Pancreas (tissue), 10 donors: ENCODE results near the gene MOBP. TPM values are rescaled to one million over a fixed set of nuclear protein-coding genes. Genes with fewer than 3 reads are reported as not detected.

Source experiments
- ATAC-seq, 4 donors: fragments of 200-7000 bp; cut with Tn5 transposase; one replicate each; pipeline versions ENCODE4 v1.8.0 to v1.9.1; 2020; ENCODE audit warnings: mild to moderate bottlenecking in 4 of 4, moderate library complexity in 4 of 4
- DNase-seq, 6 donors: peaks; one replicate each; pipeline ENCODE4 v3.0.0-alpha.2; 2020
- FAIRE-seq: peaks from 2 replicates; lab custom pipeline; 2012; peaks lifted over from hg19 to GRCh38; lab: Jason Lieb, UNC
- H3K27ac ChIP-seq, 4 donors: fragments of 200-600 bp; sonication (generic); 1 replicate in 3 of 4; 2 replicates in 1 of 4; pipeline versions ENCODE4 v1.5.0 to v1.8.0; 2020
- H3K27me3 ChIP-seq, 4 donors: fragments of 200-600 bp; one replicate each; pipeline ENCODE4 v1.8.0; 2021
- H3K36me3 ChIP-seq, 3 donors: fragments of 200-600 bp; sonication (generic) in 1 of 3; one replicate each; pipeline versions ENCODE4 v1.5.0 to v1.8.0; 2020 to 2021
- H3K4me1 ChIP-seq, 3 donors: fragments of 200-600 bp; one replicate each; pipeline ENCODE4 v1.8.0; 2021
- H3K4me3 ChIP-seq, 4 donors: fragments of 200-600 bp; sonication (generic) in 2 of 4; one replicate each; pipeline versions ENCODE4 v1.5.0 to v1.8.0; 2020 to 2021
- H3K9me3 ChIP-seq, 4 donors: fragments of 200-600 bp; one replicate each; pipeline ENCODE4 v1.8.0; 2021
- WGBS, 2 donors: extraction: QIAGEN DNeasy Blood & Tissue Kit; methylation state at CpG; one replicate each; pipeline ENCODE4 v1.1.7; 2013; 5-methylcytosine and 5-hydroxymethylcytosine counted together
- intact Hi-C, 3 donors: fragments of 100-400 bp; cut with DNase I; formaldehyde crosslinking; loops; one replicate each; pipeline versions ENCODE4 v1.11.1 to v1.14.2; 2022
- polyA plus RNA-seq, 2 donors: library from polyadenylated mRNA; stranded (reverse); fragments of 200-250 nt; gene quantifications; one replicate each; pipeline ENCODE4 v1.2.3, GENCODE V29; 2013
- total RNA-seq, 6 donors: library from RNA; stranded (reverse); fragmentation: NEBNext Ultra II Directional in 4 of 6; extraction: Animal tissue kit (Norgen Biotek cat#: 25700) in 4 of 6; gene quantifications; one replicate each; pipeline versions ENCODE4 v1.2.1 to v1.2.4, GENCODE V29; 2021 to 2023
- TF ChIP-seq, protein P1 (sequence below), 4 donors: fragments of 200-600 bp; sonication (generic) in 3 of 4; IDR thresholded peaks; one replicate each; pipeline versions ENCODE4 v1.5.0 to v1.8.0; 2021; ENCODE audit warnings: antibody characterized with exemption in 4 of 4
- donor health status: healthy with polysubstance abuse.
- donor health status: DM: no; HTN: no; CAD: no; lungs with moderate emphysema.
- donor health status: DM: no; HTN: no; CAD: no.
- donor health status: control.
- donor health status: control.
- donor health status: Bipolar disorder and iron deficiency.
- donor health status: DM: yes; HTN: yes; CAD: no.
- donor health status: DM: no; HTN: no; CAD: no.
- donor health status: DM: no; HTN: no; CAD: no.
- donor health status: DM: yes; HTN: yes; CAD: no.

MOBP gene
- total and polyA plus RNA-seq, 8 donors, result not detected

DNA sequence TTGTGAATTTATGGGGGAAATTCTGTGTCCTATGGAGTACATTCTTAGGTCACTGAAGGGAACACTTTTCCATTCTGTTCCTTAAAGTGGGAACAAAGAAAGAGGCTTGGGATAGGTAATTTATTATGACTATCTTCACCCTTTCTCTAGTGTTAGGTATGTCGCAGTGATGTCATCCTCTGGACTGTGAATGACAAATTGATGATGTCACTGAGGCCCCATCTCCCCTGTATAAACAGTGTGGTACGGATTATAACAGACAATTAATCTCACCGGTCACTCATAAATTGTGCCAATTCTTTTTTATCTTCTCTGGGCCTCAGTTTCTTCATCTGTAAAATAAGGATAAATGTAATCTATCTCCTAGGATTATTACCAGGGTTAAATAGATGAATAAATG lies 23.5 kb downstream of the MOBP start:
- H3K27me3 ChIP-seq, result no peaks in the 10 kb centered on the region
- ATAC-seq (no peak), FAIRE-seq (no peak), DNase-seq (no peak)
- H3K9me3 ChIP-seq, result no peaks in the 10 kb centered on the region
- no peaks in the 10 kb centered on the region for H3K4me1 ChIP-seq
- H3K27ac ChIP-seq, result no peak overlapping the region
- 74% methylated on average over 3 of the region's 3 CpGs for WGBS, 2 donors
- TF ChIP-seq, protein P1, sequence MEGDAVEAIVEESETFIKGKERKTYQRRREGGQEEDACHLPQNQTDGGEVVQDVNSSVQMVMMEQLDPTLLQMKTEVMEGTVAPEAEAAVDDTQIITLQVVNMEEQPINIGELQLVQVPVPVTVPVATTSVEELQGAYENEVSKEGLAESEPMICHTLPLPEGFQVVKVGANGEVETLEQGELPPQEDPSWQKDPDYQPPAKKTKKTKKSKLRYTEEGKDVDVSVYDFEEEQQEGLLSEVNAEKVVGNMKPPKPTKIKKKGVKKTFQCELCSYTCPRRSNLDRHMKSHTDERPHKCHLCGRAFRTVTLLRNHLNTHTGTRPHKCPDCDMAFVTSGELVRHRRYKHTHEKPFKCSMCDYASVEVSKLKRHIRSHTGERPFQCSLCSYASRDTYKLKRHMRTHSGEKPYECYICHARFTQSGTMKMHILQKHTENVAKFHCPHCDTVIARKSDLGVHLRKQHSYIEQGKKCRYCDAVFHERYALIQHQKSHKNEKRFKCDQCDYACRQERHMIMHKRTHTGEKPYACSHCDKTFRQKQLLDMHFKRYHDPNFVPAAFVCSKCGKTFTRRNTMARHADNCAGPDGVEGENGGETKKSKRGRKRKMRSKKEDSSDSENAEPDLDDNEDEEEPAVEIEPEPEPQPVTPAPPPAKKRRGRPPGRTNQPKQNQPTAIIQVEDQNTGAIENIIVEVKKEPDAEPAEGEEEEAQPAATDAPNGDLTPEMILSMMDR (IDR thresholded peaks at IDR 0.05), result no peak
- no peak overlapping the region for H3K4me3 ChIP-seq
- no peaks in the 10 kb centered on the region for H3K36me3 ChIP-seq
- intact Hi-C loops, result loop anchor here in 1 of 3 donors (10.0 kb wide), 1 partner anchor 46 kb away; no protein-coding TSS in a partner anchor

DNA sequence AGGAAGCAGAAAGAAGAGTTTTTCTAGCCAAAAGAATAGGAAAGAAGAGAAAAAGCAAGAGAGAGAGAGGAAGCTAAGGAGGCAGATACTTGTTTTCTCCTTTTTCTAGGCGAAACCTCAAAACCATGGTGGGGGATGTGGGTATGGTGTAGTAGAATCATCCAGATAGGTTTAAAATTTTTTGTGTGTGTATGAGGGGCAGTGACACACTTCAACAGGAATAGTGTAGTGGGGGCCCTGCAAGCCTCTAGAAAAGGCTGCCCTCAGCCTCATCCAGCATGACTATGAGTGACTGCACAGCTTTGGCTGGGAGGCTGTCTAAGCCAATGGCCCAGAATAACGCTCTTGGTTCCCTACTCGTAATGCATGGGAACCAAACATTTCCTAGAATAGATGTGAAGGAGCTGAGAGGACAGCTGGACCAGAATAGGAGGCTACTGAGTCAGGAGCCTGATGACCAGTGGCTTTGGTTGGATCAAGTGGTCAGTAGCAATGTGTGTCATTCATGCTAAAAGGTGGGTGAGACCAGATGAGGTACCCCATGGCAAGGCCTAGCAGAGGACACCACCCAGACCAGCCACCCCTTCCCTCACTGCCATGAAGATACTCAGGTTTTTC lies 24.4 kb downstream of the MOBP start:
- no peaks in the 10 kb centered on the region for H3K27me3 ChIP-seq
- ATAC-seq (no peak), FAIRE-seq (no peak), DNase-seq (no peak)
- H3K4me3 ChIP-seq, result no peak overlapping the region
- 74 to 88% methylated on average over 3 of the region's 3 CpGs for WGBS, 2 donors
- no peaks in the 10 kb centered on the region for H3K9me3 ChIP-seq
- H3K36me3 ChIP-seq, result no peaks in the 10 kb centered on the region
- TF ChIP-seq, protein P1 (IDR thresholded peaks at IDR 0.05), result no peak
- H3K27ac ChIP-seq, result no peak overlapping the region
- no peaks in the 10 kb centered on the region for H3K4me1 ChIP-seq
- intact Hi-C loops, result loop anchor here in 1 of 3 donors (10.0 kb wide), 1 partner anchor 47 kb away; no protein-coding TSS in a partner anchor

DNA sequence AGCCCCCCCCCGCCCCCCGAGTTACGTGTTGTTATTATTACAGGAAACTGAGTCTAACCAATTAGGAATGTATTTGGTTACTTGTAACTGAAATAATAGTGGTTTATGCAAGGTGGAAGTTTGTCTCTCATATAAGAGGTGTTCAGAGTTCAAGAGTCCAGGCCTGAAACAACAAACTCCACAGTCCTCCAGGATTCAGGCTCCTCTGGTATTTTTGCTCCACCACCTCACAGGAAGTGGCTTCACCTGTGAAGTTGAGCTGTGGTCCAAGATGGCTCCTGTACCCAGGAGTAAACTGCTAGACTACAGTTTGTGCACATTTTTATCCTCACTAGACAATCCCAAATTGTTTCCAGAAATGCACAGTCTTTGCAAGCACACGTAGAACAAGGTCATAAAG lies 27.3 kb downstream of the MOBP start:
- no peaks in the 10 kb centered on the region for H3K4me1 ChIP-seq
- ATAC-seq (no peak), DNase-seq (no peak), FAIRE-seq (no peak)
- 46 to 62% methylated on average over 4 of the region's 4 CpGs for WGBS, 2 donors
- H3K4me3 ChIP-seq, result no peak overlapping the region
- no peak overlapping the region for H3K27ac ChIP-seq
- H3K9me3 ChIP-seq, result no peaks in the 10 kb centered on the region
- intact Hi-C loops, result loop anchor here in 1 of 3 donors (10.0 kb wide), 1 partner anchor 50 kb away; no protein-coding TSS in a partner anchor
- H3K27me3 ChIP-seq, result no peaks in the 10 kb centered on the region
- H3K36me3 ChIP-seq, result no peaks in the 10 kb centered on the region
- TF ChIP-seq, protein P1 (IDR thresholded peaks at IDR 0.05), result no peak

- DNase-seq, result no peak
- WGBS, 2 donors, result 72 to 73% methylated on average over 5 of the region's 5 CpGs
- intact Hi-C loops, result loop anchor here in 1 of 3 donors (10.0 kb wide), 1 partner anchor 53 kb away; no protein-coding TSS in a partner anchor
- no peaks in the 10 kb centered on the region for H3K36me3 ChIP-seq
- H3K4me1 ChIP-seq, result no peaks in the 10 kb centered on the region
- TF ChIP-seq, protein P1 (IDR thresholded peaks at IDR 0.05), result no peak
- no peak overlapping the region for H3K4me3 ChIP-seq
- peaks cover 0 to 10% (median 0%) of the 10 kb centered on the region in 4 donors for H3K27me3 ChIP-seq
- no peak overlapping the region for H3K27ac ChIP-seq
- no peak for FAIRE-seq
- no peaks in the 10 kb centered on the region for H3K9me3 ChIP-seq
- no peak for ATAC-seq
Observed at GRCh38 chr3:39497753-39498152, 30.3 kb downstream of the MOBP start.

DNA sequence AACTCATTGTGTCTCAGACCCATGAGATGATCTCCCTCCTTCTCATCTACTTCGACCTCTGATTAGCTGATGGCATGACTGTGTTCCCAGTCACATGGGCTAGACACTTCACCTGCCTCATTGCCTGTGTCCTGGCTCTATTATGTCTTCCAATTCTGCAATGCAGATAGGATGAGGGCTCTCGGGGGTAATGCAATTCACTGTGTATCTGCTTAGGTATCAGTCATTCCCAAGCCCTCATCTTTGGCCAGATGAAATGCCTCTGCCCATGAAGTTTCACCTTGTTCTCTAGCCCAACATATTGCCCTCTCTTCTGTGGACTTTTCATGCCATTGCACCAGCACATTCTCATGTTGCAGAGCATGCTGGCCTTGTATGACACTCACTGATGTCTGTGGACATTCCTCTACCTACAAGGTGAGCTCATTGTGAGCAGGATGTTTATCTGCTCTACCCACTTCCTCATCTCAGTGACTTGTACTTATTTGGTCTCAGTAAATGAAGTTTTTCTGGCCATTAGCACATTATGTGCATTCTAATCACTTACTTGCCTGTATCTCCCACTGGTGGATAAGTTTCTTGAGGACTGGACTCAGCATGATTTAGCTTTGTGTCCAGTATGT lies 32.3 kb downstream of the MOBP start:
- intact Hi-C loops, result loop anchor here in 2 of 3 donors (10.0 kb wide), 1 partner anchor 55 kb away; no protein-coding TSS in a partner anchor
- TF ChIP-seq, protein P1 (IDR thresholded peaks at IDR 0.05), result no peak
- Histone ChIP-seq H3K36me3 (no peaks in the 10 kb centered on the region), H3K27me3 (peaks cover 0 to 13% (median 0%) of the 10 kb centered on the region in 4 donors), H3K9me3 (no peaks in the 10 kb centered on the region), H3K4me3 (no peak overlapping the region), H3K27ac (no peak overlapping the region), H3K4me1 (no peaks in the 10 kb centered on the region)
- DNase-seq (no peak), ATAC-seq (no peak), FAIRE-seq (no peak)
- 26 to 32% methylated on average over 2 of the region's 2 CpGs for WGBS, 2 donors
